GM12872 (cell line): ENCODE results near the gene OR13C5.

Source experiments
- CTCF ChIP-seq: IDR thresholded peaks from 3 replicates; pipeline ENCODE4 v1.5.1; 2011; ENCODE audit warnings: low read depth, mild to moderate bottlenecking, low read length, moderate library complexity; ENCODE audit not compliant: insufficient read depth

Gene OR13C5

GRCh38 chr9:104575456-104575855 lies 23.8 kb downstream of the OR13C5 start:
- TF ChIP-seq CTCF = no peak

- TF ChIP-seq CTCF = no peak
Measured at GRCh38 chr9:104572612-104573011, 26.6 kb downstream of the OR13C5 start.

- no peak for TF ChIP-seq CTCF
Measured at GRCh38 chr9:104568868-104569267, 30.3 kb downstream of the OR13C5 start, which contains the start of gene OR13C8. Gene OR13C8, plus strand, starts transcription at chr9:104569168. Its CDS starts 0 bp downstream, at chr9:104569168.

GRCh38 chr9:104564358-104564757 lies 34.9 kb downstream of the OR13C5 start:
- TF ChIP-seq CTCF = no peak

GRCh38 chr9:104556830-104557634 lies 42.2 kb downstream of the OR13C5 start:
- no peak for TF ChIP-seq CTCF

GRCh38 chr9:104555521-104555920 lies 43.7 kb downstream of the OR13C5 start:
- no peak for TF ChIP-seq CTCF

GRCh38 chr9:104553261-104553660 lies 46.0 kb downstream of the OR13C5 start:
- TF ChIP-seq CTCF = no peak
